GM23338 (cell line): ENCODE results near the gene FRMD4A. TPM values are rescaled to one million over a fixed set of nuclear protein-coding genes. Genes with fewer than 3 reads are reported as not detected.

Experiments used
- ATAC-seq: fragments of 200-7000 bp; cut with Tn5 transposase; 3 replicates; pipeline ENCODE4 v1.9.1; 2020
- DNase-seq: peaks from one replicate; pipeline ENCODE4 v3.0.0-alpha.2; 2015; ENCODE audit warnings: low spot score
- H2AFZ ChIP-seq: fragments of 200-600 bp; sonication (generic); 2 replicates; pipeline ENCODE4 v1.8.0; 2016; ENCODE audit warnings: antibody characterized with exemption, mild to moderate bottlenecking, moderate library complexity
- H3F3A ChIP-seq: fragments of 200-600 bp; sonication (generic); replicated peaks from 2 replicates; pipeline ENCODE4 v1.8.0; 2017; ENCODE audit warnings: antibody characterized with exemption, mixed run types, low read depth
- H3K27ac ChIP-seq: fragments of 200-600 bp; sonication (generic); 2 replicates; pipeline ENCODE4 v1.6.1; 2016; ENCODE audit warnings: low read depth
- H3K27me3 ChIP-seq: fragments of 200-600 bp; sonication (generic); 2 replicates; pipeline ENCODE4 v1.8.0; 2016; ENCODE audit warnings: mild to moderate bottlenecking, mixed run types, moderate library complexity; ENCODE audit not compliant: insufficient read depth
- H3K36me3 ChIP-seq: fragments of 200-600 bp; sonication (generic); 2 replicates; pipeline ENCODE4 v1.8.0; 2016; ENCODE audit warnings: mild to moderate bottlenecking; ENCODE audit not compliant: insufficient read depth
- H3K4me1 ChIP-seq: fragments of 200-600 bp; sonication (generic); 2 replicates; pipeline ENCODE4 v1.8.0; 2016; ENCODE audit warnings: mild to moderate bottlenecking, moderate library complexity; ENCODE audit not compliant: insufficient read depth
- H3K4me2 ChIP-seq: fragments of 200-600 bp; sonication (generic); 2 replicates; pipeline ENCODE4 v1.7.1; 2017; ENCODE audit warnings: mixed run types
- H3K4me3 ChIP-seq: fragments of 200-600 bp; sonication (generic); 2 replicates; pipeline ENCODE4 v1.6.1; 2016; ENCODE audit warnings: mixed run types
- H3K79me2 ChIP-seq: fragments of 200-600 bp; sonication (generic); replicated peaks from 2 replicates; pipeline ENCODE4 v1.8.0; 2017; ENCODE audit warnings: mild to moderate bottlenecking; ENCODE audit not compliant: insufficient read depth
- H3K9me2 ChIP-seq: fragments of 200-600 bp; sonication (generic); 2 replicates; pipeline ENCODE4 v1.8.0; 2017; ENCODE audit not compliant: insufficient read depth
- H4K20me1 ChIP-seq: fragments of 200-600 bp; sonication (generic); replicated peaks from 2 replicates; pipeline ENCODE4 v1.8.0; 2017; ENCODE audit warnings: mild to moderate bottlenecking; ENCODE audit not compliant: insufficient read depth
- H3K27ac Mint-ChIP-seq: 2 replicates; pipeline ENCODE4 v1.8.0; 2020; ENCODE audit warnings: inconsistent platforms, mild to moderate bottlenecking, moderate library complexity, mixed read lengths
- H3K27me3 Mint-ChIP-seq: 3 replicates; pipeline ENCODE4 v1.8.0; 2022; ENCODE audit warnings: low read depth, mild to moderate bottlenecking, moderate library complexity, mixed read lengths, inconsistent platforms; ENCODE audit not compliant: insufficient read depth, poor library complexity
- H3K36me3 Mint-ChIP-seq: 3 replicates; pipeline ENCODE4 v1.8.0; 2021; ENCODE audit warnings: low read depth, mild to moderate bottlenecking, inconsistent platforms, moderate library complexity, mixed read lengths
- H3K4me1 Mint-ChIP-seq: 3 replicates; pipeline ENCODE4 v1.8.0; 2020; ENCODE audit warnings: mild to moderate bottlenecking, inconsistent platforms, mixed read lengths
- H3K4me3 Mint-ChIP-seq: 3 replicates; pipeline ENCODE4 v1.8.0; 2021; ENCODE audit warnings: moderate library complexity, mild to moderate bottlenecking, inconsistent platforms, mixed read lengths
- H3K9me3 Mint-ChIP-seq: 3 replicates; pipeline ENCODE4 v1.8.0; 2020; ENCODE audit warnings: moderate library complexity, mild to moderate bottlenecking, inconsistent platforms, mixed read lengths
- CREB1 ChIP-seq: fragments of 250-450 bp; sonication (Bioruptor Pico); IDR thresholded peaks from 2 replicates; pipeline ENCODE4 v1.5.0; 2020; ENCODE audit warnings: low read depth, mild to moderate bottlenecking, moderate library complexity
- ETS1 ChIP-seq: IDR thresholded peaks from 2 replicates; pipeline ENCODE4 v1.6.1; 2016; ENCODE audit warnings: antibody characterized with exemption
- ZNF114 ChIP-seq: fragments of 250-450 bp; sonication (Bioruptor Pico); IDR thresholded peaks from 2 replicates; pipeline ENCODE4 v1.5.0; 2020; ENCODE audit warnings: mild to moderate bottlenecking, moderate library complexity
- ZNF331 ChIP-seq: fragments of 250-450 bp; sonication (Bioruptor Pico); IDR thresholded peaks from 2 replicates; pipeline ENCODE4 v1.5.0; 2020; ENCODE audit warnings: low read depth, mild to moderate bottlenecking, moderate library complexity
- polyA plus RNA-seq: library from polyadenylated mRNA; unstranded; fragments of >200 nt; fragmentation: Nextera tagmentation; extraction: Ambion mirVana; gene quantifications from 2 replicates; pipeline ENCODE4 v1.2.1, GENCODE V29; 2016
- total RNA-seq: library from RNA; depleted of rRNA; stranded (reverse); fragments of >200 nt; shearing (Covaris generic); gene quantifications from 2 replicates; pipeline ENCODE4 v1.2.3, GENCODE V29; 2014
- TF ChIP-seq, protein P1 (sequence below): IDR thresholded peaks from one replicate; pipeline ENCODE4 v1.6.1; 2018; ENCODE audit warnings: antibody characterized with exemption; ENCODE audit not compliant: unreplicated experiment
- TF ChIP-seq, protein P2 (sequence below): fragments of 250-450 bp; sonication (Bioruptor Pico); IDR thresholded peaks from 2 replicates; pipeline ENCODE4 v1.5.0; 2020; ENCODE audit warnings: mild to moderate bottlenecking, moderate library complexity

The FRMD4A gene
- total and polyA plus RNA-seq, 2 experiments from 2014 or later: 14.0 to 20.1 TPM

DNA sequence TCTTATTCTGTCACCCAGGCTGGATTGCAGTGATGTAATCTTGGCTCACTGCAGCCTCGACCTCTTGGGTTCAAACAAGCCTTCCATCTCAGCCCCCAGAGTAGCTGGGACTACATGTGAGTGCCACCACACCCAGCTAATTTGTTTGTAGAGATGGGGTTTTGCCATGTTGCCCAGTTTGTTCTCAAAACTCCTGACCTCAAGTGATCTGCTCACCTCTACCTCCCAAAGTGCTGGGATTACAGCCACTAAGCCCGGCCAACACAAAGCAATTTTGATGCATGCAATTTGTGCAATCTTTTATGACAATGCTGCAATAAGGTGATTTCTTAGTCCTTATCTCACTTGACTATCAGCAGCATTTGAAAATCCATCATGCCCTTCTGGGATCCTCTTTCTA is 333.1 kb downstream of the FRMD4A start:
- no peaks in the 10 kb centered on the region for H3K9me2 ChIP-seq
- no peak overlapping the region for H3K27ac ChIP-seq
- H2AFZ ChIP-seq: no peak overlapping the region
- H3K4me2 ChIP-seq: no peak overlapping the region
- H3K27ac Mint-ChIP-seq: no peak overlapping the region
- peaks cover 2% of the 10 kb centered on the region for H3K27me3 Mint-ChIP-seq
- H3K4me3 ChIP-seq: no peak overlapping the region
- no peak overlapping the region for H3K4me3 Mint-ChIP-seq
- peaks cover 19% of the 10 kb centered on the region for H3K4me1 Mint-ChIP-seq
- peaks cover 7% of the 10 kb centered on the region; the same call in 1 of the 2 replicates for H3K4me1 ChIP-seq
- H3F3A ChIP-seq: no peaks in the 10 kb centered on the region
- DNase-seq (no peak), ATAC-seq (no peak)
- no peaks in the 10 kb centered on the region for H3K9me3 Mint-ChIP-seq
- H3K36me3 Mint-ChIP-seq: no peaks in the 10 kb centered on the region
- TF ChIP-seq ETS1 (no peak), ZNF331 (CRISPR knock-in tag) (no peak), CREB1 (CRISPR knock-in tag) (no peak), ZNF114 (CRISPR knock-in tag) (no peak)
- TF ChIP-seq, protein P1, sequence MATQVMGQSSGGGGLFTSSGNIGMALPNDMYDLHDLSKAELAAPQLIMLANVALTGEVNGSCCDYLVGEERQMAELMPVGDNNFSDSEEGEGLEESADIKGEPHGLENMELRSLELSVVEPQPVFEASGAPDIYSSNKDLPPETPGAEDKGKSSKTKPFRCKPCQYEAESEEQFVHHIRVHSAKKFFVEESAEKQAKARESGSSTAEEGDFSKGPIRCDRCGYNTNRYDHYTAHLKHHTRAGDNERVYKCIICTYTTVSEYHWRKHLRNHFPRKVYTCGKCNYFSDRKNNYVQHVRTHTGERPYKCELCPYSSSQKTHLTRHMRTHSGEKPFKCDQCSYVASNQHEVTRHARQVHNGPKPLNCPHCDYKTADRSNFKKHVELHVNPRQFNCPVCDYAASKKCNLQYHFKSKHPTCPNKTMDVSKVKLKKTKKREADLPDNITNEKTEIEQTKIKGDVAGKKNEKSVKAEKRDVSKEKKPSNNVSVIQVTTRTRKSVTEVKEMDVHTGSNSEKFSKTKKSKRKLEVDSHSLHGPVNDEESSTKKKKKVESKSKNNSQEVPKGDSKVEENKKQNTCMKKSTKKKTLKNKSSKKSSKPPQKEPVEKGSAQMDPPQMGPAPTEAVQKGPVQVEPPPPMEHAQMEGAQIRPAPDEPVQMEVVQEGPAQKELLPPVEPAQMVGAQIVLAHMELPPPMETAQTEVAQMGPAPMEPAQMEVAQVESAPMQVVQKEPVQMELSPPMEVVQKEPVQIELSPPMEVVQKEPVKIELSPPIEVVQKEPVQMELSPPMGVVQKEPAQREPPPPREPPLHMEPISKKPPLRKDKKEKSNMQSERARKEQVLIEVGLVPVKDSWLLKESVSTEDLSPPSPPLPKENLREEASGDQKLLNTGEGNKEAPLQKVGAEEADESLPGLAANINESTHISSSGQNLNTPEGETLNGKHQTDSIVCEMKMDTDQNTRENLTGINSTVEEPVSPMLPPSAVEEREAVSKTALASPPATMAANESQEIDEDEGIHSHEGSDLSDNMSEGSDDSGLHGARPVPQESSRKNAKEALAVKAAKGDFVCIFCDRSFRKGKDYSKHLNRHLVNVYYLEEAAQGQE: no peak
- TF ChIP-seq, protein P2, sequence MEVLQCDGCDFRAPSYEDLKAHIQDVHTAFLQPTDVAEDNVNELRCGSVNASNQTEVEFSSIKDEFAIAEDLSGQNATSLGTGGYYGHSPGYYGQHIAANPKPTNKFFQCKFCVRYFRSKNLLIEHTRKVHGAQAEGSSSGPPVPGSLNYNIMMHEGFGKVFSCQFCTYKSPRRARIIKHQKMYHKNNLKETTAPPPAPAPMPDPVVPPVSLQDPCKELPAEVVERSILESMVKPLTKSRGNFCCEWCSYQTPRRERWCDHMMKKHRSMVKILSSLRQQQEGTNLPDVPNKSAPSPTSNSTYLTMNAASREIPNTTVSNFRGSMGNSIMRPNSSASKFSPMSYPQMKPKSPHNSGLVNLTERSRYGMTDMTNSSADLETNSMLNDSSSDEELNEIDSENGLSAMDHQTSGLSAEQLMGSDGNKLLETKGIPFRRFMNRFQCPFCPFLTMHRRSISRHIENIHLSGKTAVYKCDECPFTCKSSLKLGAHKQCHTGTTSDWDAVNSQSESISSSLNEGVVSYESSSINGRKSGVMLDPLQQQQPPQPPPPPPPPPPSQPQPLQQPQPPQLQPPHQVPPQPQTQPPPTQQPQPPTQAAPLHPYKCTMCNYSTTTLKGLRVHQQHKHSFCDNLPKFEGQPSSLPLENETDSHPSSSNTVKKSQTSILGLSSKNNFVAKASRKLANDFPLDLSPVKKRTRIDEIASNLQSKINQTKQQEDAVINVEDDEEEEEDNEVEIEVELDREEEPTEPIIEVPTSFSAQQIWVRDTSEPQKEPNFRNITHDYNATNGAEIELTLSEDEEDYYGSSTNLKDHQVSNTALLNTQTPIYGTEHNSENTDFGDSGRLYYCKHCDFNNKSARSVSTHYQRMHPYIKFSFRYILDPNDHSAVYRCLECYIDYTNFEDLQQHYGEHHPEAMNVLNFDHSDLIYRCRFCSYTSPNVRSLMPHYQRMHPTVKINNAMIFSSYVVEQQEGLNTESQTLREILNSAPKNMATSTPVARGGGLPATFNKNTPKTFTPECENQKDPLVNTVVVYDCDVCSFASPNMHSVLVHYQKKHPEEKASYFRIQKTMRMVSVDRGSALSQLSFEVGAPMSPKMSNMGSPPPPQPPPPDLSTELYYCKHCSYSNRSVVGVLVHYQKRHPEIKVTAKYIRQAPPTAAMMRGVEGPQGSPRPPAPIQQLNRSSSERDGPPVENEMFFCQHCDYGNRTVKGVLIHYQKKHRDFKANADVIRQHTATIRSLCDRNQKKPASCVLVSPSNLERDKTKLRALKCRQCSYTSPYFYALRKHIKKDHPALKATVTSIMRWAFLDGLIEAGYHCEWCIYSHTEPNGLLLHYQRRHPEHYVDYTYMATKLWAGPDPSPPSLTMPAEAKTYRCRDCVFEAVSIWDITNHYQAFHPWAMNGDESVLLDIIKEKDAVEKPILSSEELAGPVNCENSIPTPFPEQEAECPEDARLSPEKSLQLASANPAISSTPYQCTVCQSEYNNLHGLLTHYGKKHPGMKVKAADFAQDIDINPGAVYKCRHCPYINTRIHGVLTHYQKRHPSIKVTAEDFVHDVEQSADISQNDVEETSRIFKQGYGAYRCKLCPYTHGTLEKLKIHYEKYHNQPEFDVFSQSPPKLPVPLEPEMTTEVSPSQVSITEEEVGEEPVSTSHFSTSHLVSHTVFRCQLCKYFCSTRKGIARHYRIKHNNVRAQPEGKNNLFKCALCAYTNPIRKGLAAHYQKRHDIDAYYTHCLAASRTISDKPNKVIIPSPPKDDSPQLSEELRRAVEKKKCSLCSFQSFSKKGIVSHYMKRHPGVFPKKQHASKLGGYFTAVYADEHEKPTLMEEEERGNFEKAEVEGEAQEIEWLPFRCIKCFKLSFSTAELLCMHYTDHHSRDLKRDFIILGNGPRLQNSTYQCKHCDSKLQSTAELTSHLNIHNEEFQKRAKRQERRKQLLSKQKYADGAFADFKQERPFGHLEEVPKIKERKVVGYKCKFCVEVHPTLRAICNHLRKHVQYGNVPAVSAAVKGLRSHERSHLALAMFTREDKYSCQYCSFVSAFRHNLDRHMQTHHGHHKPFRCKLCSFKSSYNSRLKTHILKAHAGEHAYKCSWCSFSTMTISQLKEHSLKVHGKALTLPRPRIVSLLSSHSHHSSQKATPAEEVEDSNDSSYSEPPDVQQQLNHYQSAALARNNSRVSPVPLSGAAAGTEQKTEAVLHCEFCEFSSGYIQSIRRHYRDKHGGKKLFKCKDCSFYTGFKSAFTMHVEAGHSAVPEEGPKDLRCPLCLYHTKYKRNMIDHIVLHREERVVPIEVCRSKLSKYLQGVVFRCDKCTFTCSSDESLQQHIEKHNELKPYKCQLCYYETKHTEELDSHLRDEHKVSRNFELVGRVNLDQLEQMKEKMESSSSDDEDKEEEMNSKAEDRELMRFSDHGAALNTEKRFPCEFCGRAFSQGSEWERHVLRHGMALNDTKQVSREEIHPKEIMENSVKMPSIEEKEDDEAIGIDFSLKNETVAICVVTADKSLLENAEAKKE (CRISPR knock-in tag): no peak
- no peaks in the 10 kb centered on the region for H4K20me1 ChIP-seq
- H3K27me3 ChIP-seq: no peaks in the 10 kb centered on the region
- H3K79me2 ChIP-seq: no peaks in the 10 kb centered on the region
- no peaks in the 10 kb centered on the region for H3K36me3 ChIP-seq
